ENCODE data around the gene GNAI1.

GNAI1 gene

DNA sequence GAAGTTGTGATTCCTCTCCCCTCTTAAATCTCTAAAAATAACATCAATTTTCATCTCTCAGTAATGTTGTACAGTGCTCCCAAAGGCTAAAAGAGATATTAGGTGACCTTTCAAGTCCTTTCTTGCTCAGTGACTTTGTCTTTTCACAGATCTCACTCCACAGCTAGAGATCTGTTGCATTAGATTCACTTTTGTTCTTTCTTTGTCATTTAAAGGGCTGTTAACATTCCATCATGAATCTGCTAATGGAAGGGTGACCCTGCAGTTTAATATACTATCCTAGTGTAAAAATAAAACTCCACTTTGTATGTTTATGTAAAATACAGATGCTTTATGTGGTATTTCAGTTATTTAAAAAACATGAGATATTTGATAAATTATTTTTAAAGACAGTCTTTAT, 30.5 kb downstream of the GNAI1 start:
- no peak for DNase-seq

GRCh38 chr7:80170445-80170844, 35.8 kb downstream of the GNAI1 start:
- DNase-seq: no peak

DNA sequence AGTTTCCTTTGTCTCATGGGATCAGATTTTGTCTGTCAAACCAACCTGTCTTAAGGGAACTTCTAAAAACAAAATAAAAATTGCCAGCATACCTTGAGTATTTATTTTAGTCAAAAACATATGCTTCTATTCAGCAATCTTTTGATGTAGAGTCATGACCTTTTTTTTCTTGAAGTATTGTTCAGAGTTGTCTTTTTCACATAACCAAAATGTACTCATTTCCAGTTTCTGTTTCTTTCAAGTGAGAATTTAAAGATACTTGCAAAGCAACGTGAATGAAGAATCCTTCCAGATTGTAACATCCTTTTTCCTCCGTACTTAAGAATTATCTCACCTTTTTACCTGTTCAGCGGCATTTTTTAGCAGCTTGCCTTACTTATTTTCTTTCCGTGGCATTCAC, 37.8 kb downstream of the GNAI1 start:
- no peak for DNase-seq

GRCh38 chr7:80175744-80176143, 41.1 kb downstream of the GNAI1 start:
- no peak for DNase-seq

DNA sequence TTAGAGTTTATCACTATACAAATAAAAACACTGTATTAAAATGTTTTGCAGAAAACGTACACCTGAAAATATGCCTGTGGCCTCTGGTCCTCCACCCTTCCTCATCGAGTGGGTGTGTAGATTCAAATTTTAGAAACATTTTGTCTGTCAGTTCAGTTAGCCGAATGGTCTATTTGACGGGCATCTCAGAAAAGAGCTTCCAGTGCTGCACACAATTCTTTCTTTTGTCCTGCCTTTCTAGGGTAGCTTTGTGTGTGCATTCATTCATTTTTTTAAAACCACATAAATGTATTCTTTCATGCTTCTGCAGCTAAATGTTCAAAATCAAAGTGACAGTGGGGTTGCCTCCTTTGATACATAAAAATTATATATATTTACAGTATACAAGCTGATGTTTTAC, 46.8 kb downstream of the GNAI1 start:
- DNase-seq: no peak

DNA sequence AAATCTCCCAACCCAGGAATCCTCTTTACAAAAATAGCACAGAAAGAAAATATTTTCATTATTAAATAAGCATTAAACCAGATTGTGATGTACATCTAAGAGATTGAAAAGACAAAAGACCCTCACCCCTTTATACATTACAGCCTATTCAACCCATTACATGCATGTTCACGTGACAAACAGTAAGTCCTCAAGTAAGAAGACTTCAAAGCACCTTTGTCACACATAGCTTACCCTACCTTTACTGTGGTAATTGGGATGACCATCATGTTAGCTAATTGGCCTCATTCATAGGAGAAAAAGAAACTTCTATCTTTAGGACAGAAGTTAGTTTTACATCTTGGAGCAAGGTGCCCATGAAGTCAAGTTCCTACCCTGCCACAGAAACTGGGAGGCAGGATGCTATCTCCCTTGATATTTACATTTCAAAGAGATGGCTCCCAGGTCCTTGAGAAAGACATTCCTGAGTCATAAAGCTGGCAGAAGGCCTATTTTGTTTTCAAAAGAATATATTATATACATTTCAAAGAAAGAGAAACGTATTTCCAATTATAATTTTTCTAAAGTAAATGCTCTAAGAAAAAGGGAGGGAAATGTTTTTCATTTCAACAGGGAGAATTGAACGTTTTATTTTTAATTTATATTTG, 48.1 kb downstream of the GNAI1 start:
- DNase-seq: no peak

- DNase-seq: no peak
Observed at GRCh38 chr7:80183351-80183750, 48.7 kb downstream of the GNAI1 start.

GRCh38 chr7:80183900-80184685, 49.5 kb downstream of the GNAI1 start:
- DNase-seq: no peak

DNA sequence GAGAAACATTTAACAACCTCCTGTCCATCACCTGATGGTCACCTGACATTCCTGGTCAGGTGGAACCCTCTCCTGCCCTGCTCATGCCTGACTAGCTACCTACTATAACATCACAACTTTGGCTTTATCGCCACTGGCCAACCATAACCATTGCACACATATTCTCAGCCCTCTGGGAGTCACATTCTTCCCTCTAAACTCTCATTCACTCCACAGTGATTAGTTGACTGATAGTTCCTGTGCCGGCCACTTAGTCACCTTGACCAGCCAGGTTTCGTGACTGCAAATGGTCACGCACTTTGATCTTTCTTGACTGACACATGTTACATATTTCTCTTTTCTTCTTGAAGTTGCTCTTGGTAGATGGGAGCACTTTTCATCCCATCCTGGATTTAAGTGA, 50.1 kb downstream of the GNAI1 start:
- DNase-seq: no peak

DNA sequence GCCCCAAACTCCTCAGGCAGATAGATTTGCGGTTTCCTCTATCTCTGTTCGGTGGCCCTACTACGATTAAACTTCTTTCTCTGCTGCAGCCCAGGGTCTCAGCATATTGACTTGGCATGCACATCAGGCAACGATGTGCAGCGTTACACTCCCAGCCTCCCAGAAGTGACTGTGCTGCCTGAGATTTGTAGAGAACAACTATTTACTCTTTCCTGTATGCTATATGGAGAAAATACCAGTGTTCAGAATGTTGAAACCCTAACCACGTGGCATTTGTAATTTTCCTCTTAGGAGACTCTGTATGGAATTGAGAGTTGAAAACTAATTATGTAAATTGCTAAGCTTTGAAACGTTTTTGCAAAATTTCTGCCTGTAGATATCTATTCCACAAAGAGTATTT, 50.9 kb downstream of the GNAI1 start:
- no peak for DNase-seq

- DNase-seq: no peak
Observed at GRCh38 chr7:80186721-80187120, 52.1 kb downstream of the GNAI1 start.

GRCh38 chr7:80187279-80187678, 52.6 kb downstream of the GNAI1 start:
- DNase-seq: no peak

DNA sequence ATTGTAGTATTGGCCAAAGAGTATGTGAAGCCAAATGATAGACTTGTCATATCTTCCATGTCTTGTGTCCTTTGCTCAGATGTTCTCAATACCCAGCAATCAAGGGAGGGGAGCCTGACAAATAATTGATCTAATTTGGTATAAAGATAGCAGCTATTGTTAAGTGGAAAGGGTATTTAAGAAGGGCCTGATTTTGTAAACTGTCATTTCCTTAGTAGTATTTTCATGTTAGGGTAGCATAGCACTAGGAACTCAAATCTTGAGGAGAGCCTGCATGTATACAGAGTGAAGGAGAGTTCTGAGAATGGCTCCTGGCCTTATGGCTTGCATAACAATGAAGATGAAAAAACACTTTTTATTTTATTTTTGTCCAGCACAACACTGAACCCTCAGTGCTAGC, 53.1 kb downstream of the GNAI1 start:
- no peak for DNase-seq

GRCh38 chr7:80189638-80190037, 55.0 kb downstream of the GNAI1 start:
- DNase-seq: no peak

DNA sequence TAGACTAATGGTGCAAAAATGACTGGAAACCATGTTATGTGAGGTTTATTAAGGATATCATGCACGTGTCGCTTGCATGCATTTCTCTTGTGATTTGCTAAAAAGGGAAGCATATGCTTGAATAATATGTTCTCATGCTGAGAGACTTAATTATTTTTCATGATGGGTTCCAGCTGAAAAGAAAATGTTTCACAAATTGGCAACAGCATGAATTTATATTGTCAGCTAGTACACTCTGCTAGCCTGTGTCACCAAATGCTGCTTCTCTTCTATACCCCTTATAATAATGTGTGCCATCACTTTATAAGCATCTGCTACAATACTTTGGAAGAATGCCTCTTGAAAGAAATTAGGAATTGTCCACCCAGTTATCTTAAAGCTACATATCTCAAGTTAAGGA, 63.0 kb downstream of the GNAI1 start:
- DNase-seq: no peak

DNA sequence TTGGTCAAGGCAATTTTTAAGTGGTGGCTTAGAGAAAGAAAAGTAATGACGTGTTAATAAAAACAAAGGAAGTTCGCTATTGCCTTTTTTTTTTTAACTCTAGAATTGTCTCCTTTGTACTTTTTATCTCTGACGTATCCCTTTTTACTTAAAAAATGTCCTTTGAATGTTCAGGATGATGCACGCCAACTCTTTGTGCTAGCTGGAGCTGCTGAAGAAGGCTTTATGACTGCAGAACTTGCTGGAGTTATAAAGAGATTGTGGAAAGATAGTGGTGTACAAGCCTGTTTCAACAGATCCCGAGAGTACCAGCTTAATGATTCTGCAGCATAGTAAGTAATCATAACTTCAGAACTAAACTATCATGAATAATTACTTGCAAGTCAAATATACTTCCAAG, 64.4 kb downstream of the GNAI1 start:
- DNase-seq: no peak

- no peak for DNase-seq
Observed at GRCh38 chr7:80204454-80204853, 69.8 kb downstream of the GNAI1 start.

GRCh38 chr7:80204919-80205318, 70.3 kb downstream of the GNAI1 start:
- no peak for DNase-seq

DNA sequence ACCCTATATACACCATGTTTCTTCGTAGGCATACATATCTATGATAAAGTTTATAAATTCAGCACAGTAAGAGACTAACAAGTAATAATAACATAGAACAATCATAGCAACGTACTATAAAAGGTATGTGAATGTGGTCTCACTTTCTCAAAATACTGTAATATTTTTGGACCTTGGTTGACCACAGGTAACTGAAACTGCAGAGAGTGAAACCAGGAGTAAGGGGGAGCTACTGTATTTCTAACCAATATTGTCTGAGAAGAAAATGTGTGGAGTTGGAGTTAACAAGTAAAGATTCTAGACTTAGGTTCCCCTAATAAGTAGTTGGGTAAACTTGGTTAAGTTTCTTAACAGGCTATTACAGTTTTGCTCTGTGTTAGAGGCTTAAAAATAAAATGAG, 72.1 kb downstream of the GNAI1 start:
- DNase-seq: no peak

DNA sequence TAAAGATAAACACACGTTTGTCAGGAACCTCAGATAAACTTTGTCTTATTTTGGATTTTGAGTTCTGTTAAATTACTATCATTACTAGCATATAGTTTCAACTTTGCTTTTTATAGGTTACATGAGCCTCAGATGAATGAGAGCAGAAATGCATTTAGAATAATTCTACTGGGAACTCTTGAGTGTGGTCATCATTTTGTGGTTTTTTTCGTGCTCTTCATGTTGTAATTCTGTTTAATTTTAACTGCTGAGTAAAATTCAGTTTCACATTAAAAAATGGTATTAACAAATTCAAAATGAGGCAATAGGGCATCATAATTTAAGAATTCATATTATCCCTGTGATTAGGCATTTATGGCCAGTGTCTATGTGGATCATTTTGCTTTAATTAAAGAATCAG, 72.9 kb downstream of the GNAI1 start:
- no peak for DNase-seq

- DNase-seq: no peak
Observed at GRCh38 chr7:80208700-80209099, 74.1 kb downstream of the GNAI1 start.

- DNase-seq: no peak
Observed at GRCh38 chr7:80210400-80210799, 75.8 kb downstream of the GNAI1 start.

DNA sequence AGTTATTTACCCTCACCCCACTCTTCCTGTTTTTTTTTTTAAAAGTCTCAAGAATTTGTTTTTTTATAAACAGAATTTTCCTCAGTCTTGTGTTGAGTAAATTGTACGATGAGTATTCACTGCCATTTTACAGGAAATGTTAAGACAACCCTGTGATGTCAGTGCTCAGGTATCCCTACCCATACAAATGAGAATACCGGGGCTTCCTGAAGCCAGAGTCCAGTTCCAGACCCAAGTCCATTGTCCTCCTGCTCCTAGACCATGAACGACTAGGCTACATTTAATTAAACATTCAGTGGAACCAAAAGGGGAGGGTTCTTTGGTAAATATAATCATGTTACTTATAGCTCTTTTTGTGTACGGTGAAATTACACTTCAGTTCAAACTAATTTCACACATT, 79.2 kb downstream of the GNAI1 start:
- no peak for DNase-seq

- DNase-seq: no peak
Observed at GRCh38 chr7:80215734-80216133, 81.1 kb downstream of the GNAI1 start.

Data from CD4-positive, alpha-beta T cell treated with Interleukin-12 subunit alpha and Interleukin-12 subunit beta, for 1 hour (primary cell).